Panc1 (cell line): ENCODE measurements around the gene OSTF1. TPM values are rescaled to one million over a fixed set of nuclear protein-coding genes. Genes with fewer than 3 reads are reported as not detected.

Experiments used
- ATAC-seq: fragments of 200-7000 bp; cut with Tn5 transposase; 2 replicates; pipeline ENCODE4 v1.9.1; 2020; ENCODE audit warnings: mild to moderate bottlenecking, moderate library complexity
- BruUV-seq: library from RNA; stranded (reverse); fragments of 400-500 nt; replicated peaks from 2 replicates; lab custom pipeline; 2021; lab: Mats Ljungman, UMichigan
- CTCF ChIA-PET: fragments of 300-600 bp; sonication (Branson Sonifier 250); formaldehyde crosslinking; loops from one replicate; lab custom pipeline; 2022; ENCODE audit warnings: antibody characterized with exemption; lab: Charles Lee
- POLR2A ChIA-PET: fragments of 300-600 bp; sonication (Branson Sonifier 250); formaldehyde crosslinking; loops from one replicate; lab custom pipeline; 2022; ENCODE audit warnings: antibody characterized with exemption; lab: Charles Lee
- DNase-seq: peaks from one replicate; pipeline ENCODE4 v3.0.0-alpha.2; 2010; ENCODE audit warnings: low read depth, low spot score
- H3K27ac ChIP-seq: 2 replicates; pipeline ENCODE4 v1.5.1; 2011; ENCODE audit warnings: mild to moderate bottlenecking, low read length, inconsistent platforms
- H3K27me3 ChIP-seq: fragments of 200-500 bp; sonication (Bioruptor generic); 2 replicates; pipeline ENCODE4 v1.6.0; 2014; ENCODE audit warnings: low read length, inconsistent platforms; ENCODE audit not compliant: control insufficient read depth, insufficient read depth
- H3K36me3 ChIP-seq: fragments of 200-500 bp; sonication (Bioruptor generic); 2 replicates; pipeline ENCODE4 v1.5.1; 2014; ENCODE audit warnings: inconsistent platforms, mild to moderate bottlenecking, low read length, moderate library complexity; ENCODE audit not compliant: control insufficient read depth, insufficient read depth
- H3K4me1 ChIP-seq: 2 replicates; pipeline ENCODE4 v1.5.1; 2011; ENCODE audit warnings: inconsistent platforms, mild to moderate bottlenecking, low read length, moderate library complexity; ENCODE audit not compliant: control insufficient read depth, insufficient read depth
- H3K4me3 ChIP-seq, 2 experiments: 2 replicates each; pipeline ENCODE4 v1.5.1; 2011 to 2012; ENCODE audit warnings: low read depth in 2 of 2, low read length in 2 of 2, mild to moderate bottlenecking in 2 of 2, inconsistent platforms in 1 of 2, moderate library complexity in 1 of 2
- H3K9me3 ChIP-seq: fragments of 200-500 bp; sonication (Bioruptor generic); 2 replicates; pipeline ENCODE4 v1.5.1; 2014; ENCODE audit warnings: low read depth, mild to moderate bottlenecking, inconsistent platforms, low read length, moderate library complexity; ENCODE audit not compliant: control insufficient read depth, insufficient read depth
- POLR2AphosphoS5 ChIP-seq: IDR thresholded peaks from 2 replicates; pipeline ENCODE4 v1.6.1; 2012; ENCODE audit warnings: mild to moderate bottlenecking, low read depth, low read length, moderate library complexity
- SIN3A ChIP-seq: IDR thresholded peaks from 2 replicates; pipeline ENCODE4 v1.6.1; 2012; ENCODE audit warnings: low read depth, mild to moderate bottlenecking, low read length, moderate library complexity, borderline replicate concordance; ENCODE audit not compliant: insufficient read depth
- TCF7L2 ChIP-seq: IDR thresholded peaks from 2 replicates; pipeline ENCODE4 v1.6.1; 2011; ENCODE audit warnings: mild to moderate bottlenecking, low read depth, low read length, inconsistent platforms
- in situ Hi-C: cut with HindIII; loops from 2 replicates; pipeline ENCODE4 v1.10.0; 2016; ENCODE audit warnings: low sequenced_read_pairs, low pct_unique_long_range_greater_than_20kb
- intact Hi-C: fragments of 100-400 bp; cut with micrococcal nuclease; formaldehyde crosslinking; loops from one replicate; pipeline ENCODE4 v1.10.0; 2022; ENCODE audit not compliant: unreplicated experiment
- total RNA-seq: library from RNA; stranded (reverse); gene quantifications from one replicate; pipeline ENCODE4 v1.2.1, GENCODE V29; 2021; ENCODE audit not compliant: unreplicated experiment
- TF ChIP-seq, protein P1 (sequence below): fragments of 450-650 bp; IDR thresholded peaks from 2 replicates; pipeline ENCODE4 v1.5.1; 2017; ENCODE audit warnings: mild to moderate bottlenecking
- TF ChIP-seq, protein P2 (sequence below), 2 experiments: IDR thresholded peaks; 2 replicates each; pipeline ENCODE4 v1.6.1; 2011 to 2012; ENCODE audit warnings: low read depth in 2 of 2, control low read depth in 1 of 2, low read length in 1 of 2, mild to moderate bottlenecking in 1 of 2, moderate library complexity in 1 of 2; ENCODE audit not compliant: insufficient read depth in 1 of 2

The OSTF1 gene
- total RNA-seq, 1 experiment from 2014 or later = 24.6 TPM

DNA sequence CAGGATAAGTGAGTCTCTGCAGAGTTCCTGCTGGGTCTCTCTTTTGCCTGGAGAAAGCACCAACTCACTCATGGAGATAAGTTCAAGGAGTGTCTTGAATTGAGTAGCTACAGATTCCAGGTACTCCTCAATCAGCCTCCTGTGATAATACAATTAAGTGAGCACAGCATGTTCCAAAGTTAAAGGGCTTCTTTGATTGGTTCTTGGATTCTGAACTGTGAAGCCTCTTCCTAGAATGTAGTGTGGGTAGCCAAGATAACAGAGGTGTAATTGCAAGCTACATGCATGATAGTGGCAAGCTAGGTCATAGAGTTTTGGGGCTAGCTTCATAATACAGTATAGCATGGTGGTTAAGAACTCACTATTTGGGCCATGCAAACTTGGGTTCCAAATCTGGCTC is 37.0 kb upstream of the OSTF1 start:
- no peak for ATAC-seq
- CTCF ChIA-PET = no interaction called here
- no peak for DNase-seq
- no TSS peak for BruUV-seq
- POLR2A ChIA-PET = no interaction called here
- H3K9me3 ChIP-seq = no peaks in the 10 kb centered on the region
- H3K27me3 ChIP-seq = no peaks in the 10 kb centered on the region
- H3K4me1 ChIP-seq = no peaks in the 10 kb centered on the region
- in situ Hi-C loops = no loop called here
- H3K4me3 ChIP-seq = no peak overlapping the region
- TF ChIP-seq, protein P1, sequence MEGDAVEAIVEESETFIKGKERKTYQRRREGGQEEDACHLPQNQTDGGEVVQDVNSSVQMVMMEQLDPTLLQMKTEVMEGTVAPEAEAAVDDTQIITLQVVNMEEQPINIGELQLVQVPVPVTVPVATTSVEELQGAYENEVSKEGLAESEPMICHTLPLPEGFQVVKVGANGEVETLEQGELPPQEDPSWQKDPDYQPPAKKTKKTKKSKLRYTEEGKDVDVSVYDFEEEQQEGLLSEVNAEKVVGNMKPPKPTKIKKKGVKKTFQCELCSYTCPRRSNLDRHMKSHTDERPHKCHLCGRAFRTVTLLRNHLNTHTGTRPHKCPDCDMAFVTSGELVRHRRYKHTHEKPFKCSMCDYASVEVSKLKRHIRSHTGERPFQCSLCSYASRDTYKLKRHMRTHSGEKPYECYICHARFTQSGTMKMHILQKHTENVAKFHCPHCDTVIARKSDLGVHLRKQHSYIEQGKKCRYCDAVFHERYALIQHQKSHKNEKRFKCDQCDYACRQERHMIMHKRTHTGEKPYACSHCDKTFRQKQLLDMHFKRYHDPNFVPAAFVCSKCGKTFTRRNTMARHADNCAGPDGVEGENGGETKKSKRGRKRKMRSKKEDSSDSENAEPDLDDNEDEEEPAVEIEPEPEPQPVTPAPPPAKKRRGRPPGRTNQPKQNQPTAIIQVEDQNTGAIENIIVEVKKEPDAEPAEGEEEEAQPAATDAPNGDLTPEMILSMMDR = no peak
- TF ChIP-seq SIN3A = no peak
- TF ChIP-seq, protein P2, sequence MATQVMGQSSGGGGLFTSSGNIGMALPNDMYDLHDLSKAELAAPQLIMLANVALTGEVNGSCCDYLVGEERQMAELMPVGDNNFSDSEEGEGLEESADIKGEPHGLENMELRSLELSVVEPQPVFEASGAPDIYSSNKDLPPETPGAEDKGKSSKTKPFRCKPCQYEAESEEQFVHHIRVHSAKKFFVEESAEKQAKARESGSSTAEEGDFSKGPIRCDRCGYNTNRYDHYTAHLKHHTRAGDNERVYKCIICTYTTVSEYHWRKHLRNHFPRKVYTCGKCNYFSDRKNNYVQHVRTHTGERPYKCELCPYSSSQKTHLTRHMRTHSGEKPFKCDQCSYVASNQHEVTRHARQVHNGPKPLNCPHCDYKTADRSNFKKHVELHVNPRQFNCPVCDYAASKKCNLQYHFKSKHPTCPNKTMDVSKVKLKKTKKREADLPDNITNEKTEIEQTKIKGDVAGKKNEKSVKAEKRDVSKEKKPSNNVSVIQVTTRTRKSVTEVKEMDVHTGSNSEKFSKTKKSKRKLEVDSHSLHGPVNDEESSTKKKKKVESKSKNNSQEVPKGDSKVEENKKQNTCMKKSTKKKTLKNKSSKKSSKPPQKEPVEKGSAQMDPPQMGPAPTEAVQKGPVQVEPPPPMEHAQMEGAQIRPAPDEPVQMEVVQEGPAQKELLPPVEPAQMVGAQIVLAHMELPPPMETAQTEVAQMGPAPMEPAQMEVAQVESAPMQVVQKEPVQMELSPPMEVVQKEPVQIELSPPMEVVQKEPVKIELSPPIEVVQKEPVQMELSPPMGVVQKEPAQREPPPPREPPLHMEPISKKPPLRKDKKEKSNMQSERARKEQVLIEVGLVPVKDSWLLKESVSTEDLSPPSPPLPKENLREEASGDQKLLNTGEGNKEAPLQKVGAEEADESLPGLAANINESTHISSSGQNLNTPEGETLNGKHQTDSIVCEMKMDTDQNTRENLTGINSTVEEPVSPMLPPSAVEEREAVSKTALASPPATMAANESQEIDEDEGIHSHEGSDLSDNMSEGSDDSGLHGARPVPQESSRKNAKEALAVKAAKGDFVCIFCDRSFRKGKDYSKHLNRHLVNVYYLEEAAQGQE (IDR thresholded peaks at IDR 0.05; ENCODE audit: insufficient read depth in 1 of 2, low read depth in 2 of 2, low read length in 1 of 2) = no peak
- H3K36me3 ChIP-seq = no peaks in the 10 kb centered on the region
- intact Hi-C loops = no loop called here
- H3K27ac ChIP-seq = no peak overlapping the region

DNA sequence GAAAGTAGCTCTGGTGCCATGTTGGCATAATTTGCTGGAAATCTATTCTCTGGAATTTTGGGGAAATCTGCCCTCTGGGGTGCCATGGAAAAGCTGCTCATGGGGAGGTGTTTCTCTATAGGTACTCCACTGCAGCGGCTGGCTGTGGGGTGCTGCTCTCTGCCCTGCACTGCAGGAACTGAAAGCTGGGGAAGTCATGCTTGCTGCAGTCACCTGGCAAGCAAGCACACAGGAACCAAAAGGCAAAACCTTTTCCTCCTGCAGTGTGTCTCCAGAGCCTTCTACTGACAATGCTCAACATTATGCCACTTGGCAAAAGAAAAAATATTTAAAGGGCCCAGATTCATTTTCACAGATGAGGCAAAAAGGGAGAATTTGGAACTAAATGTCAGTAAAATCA is 34.4 kb upstream of the OSTF1 start:
- CTCF ChIA-PET = no interaction called here
- intact Hi-C loops = no loop called here
- Histone ChIP-seq H3K4me1 (no peaks in the 10 kb centered on the region), H3K27ac (no peak overlapping the region), H3K4me3 (no peak overlapping the region), H3K27me3 (no peaks in the 10 kb centered on the region), H3K36me3 (no peaks in the 10 kb centered on the region), H3K9me3 (no peaks in the 10 kb centered on the region)
- no peak for ATAC-seq
- in situ Hi-C loops = no loop called here
- POLR2A ChIA-PET = no interaction called here
- TF ChIP-seq POLR2AphosphoS5 (no peak), SIN3A (no peak), TCF7L2 (no peak)
- TF ChIP-seq, protein P2 (IDR thresholded peaks at IDR 0.05; ENCODE audit: insufficient read depth in 1 of 2, low read depth in 2 of 2, low read length in 1 of 2) = no peak
- TF ChIP-seq, protein P1 = no peak
- BruUV-seq = no TSS peak
- no peak for DNase-seq
